Gastrocnemius medialis (tissue), 4 donors: ENCODE results near the gene DNAJC27. TPM values are rescaled to one million over a fixed set of nuclear protein-coding genes. Genes with fewer than 3 reads are reported as not detected.

Experiments used
- ATAC-seq, 2 donors: fragments of 150-250 bp; one replicate each; pipeline ENCODE4 v1.9.1; 2016
- DNase-seq, 2 donors: peaks; one replicate each; pipeline ENCODE4 v3.0.0-alpha.2; 2019
- H3K27ac ChIP-seq, 4 donors: fragments of 200-600 bp; sonication (generic); 1 replicate in 1 of 4; 2 replicates in 3 of 4; pipeline ENCODE4 v1.5.1; 2016 to 2018; ENCODE audit warnings: mild to moderate bottlenecking in 2 of 4, moderate library complexity in 1 of 4
- H3K27me3 ChIP-seq, 3 donors: fragments of 200-600 bp; sonication (generic) in 2 of 3; 1 replicate in 1 of 3; 2 replicates in 2 of 3; pipeline versions ENCODE4 v1.5.1 to v1.6.0; 2016 to 2019; ENCODE audit warnings: mild to moderate bottlenecking in 1 of 3, moderate library complexity in 1 of 3
- H3K36me3 ChIP-seq, 2 donors: fragments of 200-600 bp; sonication (generic) in 1 of 2; one replicate each; pipeline ENCODE4 v1.5.1; 2017 to 2018
- H3K4me1 ChIP-seq, 2 donors: fragments of 200-600 bp; sonication (generic) in 1 of 2; one replicate each; pipeline ENCODE4 v1.5.1; 2016 to 2017; ENCODE audit warnings: mild to moderate bottlenecking in 2 of 2
- H3K4me3 ChIP-seq, 4 donors: fragments of 200-600 bp; sonication (generic) in 3 of 4; 1 replicate in 1 of 4; 2 replicates in 3 of 4; pipeline ENCODE4 v1.5.1; 2016 to 2019; ENCODE audit warnings: mild to moderate bottlenecking in 2 of 4
- H3K9me3 ChIP-seq, 3 donors: fragments of 200-600 bp; sonication (generic) in 2 of 3; 1 replicate in 1 of 3; 2 replicates in 2 of 3; pipeline ENCODE4 v1.5.1; 2016 to 2019
- POLR2A ChIP-seq, 2 donors: fragments of 450-650 bp; IDR thresholded peaks; one replicate each; pipeline ENCODE4 v1.6.1; 2017; ENCODE audit warnings: antibody characterized with exemption in 2 of 2, mild to moderate bottlenecking in 2 of 2, moderate library complexity in 2 of 2
- in situ Hi-C, 4 donors: fragments of 200-750 bp; cut with MboI; loops; one replicate each; pipeline versions ENCODE4 v1.15.0 to v1.8.0; 2017; ENCODE audit warnings: low sequenced_read_pairs in 4 of 4
- intact Hi-C: fragments of 100-400 bp; cut with DNase I; formaldehyde crosslinking; loops from one replicate; pipeline ENCODE4 v1.15.1; 2023; ENCODE audit warnings: low total_unique reads
- total RNA-seq, 4 donors: library from RNA; depleted of rRNA; stranded (reverse); fragments of >200 nt; gene quantifications; one replicate each; pipeline versions ENCODE4 v1.1.0 to v1.2.3, GENCODE V29; 2016
- TF ChIP-seq, protein P1 (sequence below), 5 experiments: fragments of 450-650 bp in 3 of 5; fragments of 200-600 bp in 2 of 5; sonication (generic) in 2 of 5; IDR thresholded peaks in 4 of 5; conservative IDR thresholded peaks in 1 of 5; 1 replicate in 4 of 5; 2 replicates in 1 of 5; pipeline ENCODE4 v1.5.1; 2016 to 2019; ENCODE audit warnings: antibody characterized with exemption in 5 of 5, mild to moderate bottlenecking in 3 of 5, moderate library complexity in 3 of 5

DNAJC27 gene
- total RNA-seq, 4 donors from 2014 or later, result 3.0 to 11.0 (median 4.9) TPM

DNA sequence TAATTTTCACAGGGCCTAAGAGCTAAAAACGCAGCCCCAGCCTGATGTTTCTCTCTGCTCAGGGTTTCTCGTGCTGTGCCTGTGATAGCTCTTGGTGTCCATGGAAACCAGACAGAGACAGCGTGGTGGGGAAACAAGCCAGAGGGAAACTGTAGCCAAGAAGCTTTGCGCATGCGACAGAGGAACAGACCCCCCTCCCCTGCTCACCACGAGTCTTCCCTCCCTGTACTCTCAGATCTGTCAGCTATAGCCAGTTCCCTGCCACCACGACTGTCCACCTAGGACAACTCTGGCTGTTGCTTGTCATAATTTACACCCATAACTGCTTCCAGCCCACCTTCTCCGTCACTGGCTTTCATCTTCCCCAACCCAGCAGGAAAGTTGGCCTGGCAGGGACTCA, 13.2 kb upstream of the DNAJC27 start:
- TF ChIP-seq, protein P1, sequence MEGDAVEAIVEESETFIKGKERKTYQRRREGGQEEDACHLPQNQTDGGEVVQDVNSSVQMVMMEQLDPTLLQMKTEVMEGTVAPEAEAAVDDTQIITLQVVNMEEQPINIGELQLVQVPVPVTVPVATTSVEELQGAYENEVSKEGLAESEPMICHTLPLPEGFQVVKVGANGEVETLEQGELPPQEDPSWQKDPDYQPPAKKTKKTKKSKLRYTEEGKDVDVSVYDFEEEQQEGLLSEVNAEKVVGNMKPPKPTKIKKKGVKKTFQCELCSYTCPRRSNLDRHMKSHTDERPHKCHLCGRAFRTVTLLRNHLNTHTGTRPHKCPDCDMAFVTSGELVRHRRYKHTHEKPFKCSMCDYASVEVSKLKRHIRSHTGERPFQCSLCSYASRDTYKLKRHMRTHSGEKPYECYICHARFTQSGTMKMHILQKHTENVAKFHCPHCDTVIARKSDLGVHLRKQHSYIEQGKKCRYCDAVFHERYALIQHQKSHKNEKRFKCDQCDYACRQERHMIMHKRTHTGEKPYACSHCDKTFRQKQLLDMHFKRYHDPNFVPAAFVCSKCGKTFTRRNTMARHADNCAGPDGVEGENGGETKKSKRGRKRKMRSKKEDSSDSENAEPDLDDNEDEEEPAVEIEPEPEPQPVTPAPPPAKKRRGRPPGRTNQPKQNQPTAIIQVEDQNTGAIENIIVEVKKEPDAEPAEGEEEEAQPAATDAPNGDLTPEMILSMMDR (IDR thresholded peaks at IDR 0.05 in 4 of 5, conservative IDR thresholded peaks at IDR 0.05 in 1 of 5), result no peak
- TF ChIP-seq POLR2A (IDR thresholded peaks at IDR 0.05), result no peak
- Histone ChIP-seq H3K4me3 (no peak overlapping the region), H3K9me3 (no peaks in the 10 kb centered on the region), H3K4me1 (peaks cover 3 to 9% of the 10 kb centered on the region in 2 donors), H3K27me3 (no peaks in the 10 kb centered on the region), H3K36me3 (no peaks in the 10 kb centered on the region), H3K27ac (no peak overlapping the region)
- intact Hi-C loops, result no loop called here
- ATAC-seq, result no peak
- in situ Hi-C loops, result no loop called here
- DNase-seq, result no peak

GRCh38 chr2:24981411-24982136, 9.8 kb upstream of the DNAJC27 start:
- Histone ChIP-seq H3K27ac (no peak overlapping the region), H3K4me3 (no peak overlapping the region), H3K27me3 (no peaks in the 10 kb centered on the region), H3K9me3 (no peaks in the 10 kb centered on the region), H3K4me1 (peaks cover 3 to 6% of the 10 kb centered on the region in 2 donors), H3K36me3 (peaks cover 0 to 6% of the 10 kb centered on the region in 2 donors)
- TF ChIP-seq, protein P1 (IDR thresholded peaks at IDR 0.05 in 4 of 5, conservative IDR thresholded peaks at IDR 0.05 in 1 of 5), result no peak
- no peak for TF ChIP-seq POLR2A (IDR thresholded peaks at IDR 0.05)
- DNase-seq (no peak), ATAC-seq (no peak)
- intact Hi-C loops (no loop called here), in situ Hi-C loops (no loop called here)

- in situ Hi-C loops (loop anchor here (5.0 to 10.0 kb wide), 3 partner anchors 66 to 154 kb away; partner anchors contain the start of gene EFR3B (in 1 of the 4)), intact Hi-C loops (loop anchor here (5.0 to 10.0 kb wide), 3 partner anchors 216 to 571 kb away; partner anchors contain the start of gene DNMT3A)
- TF ChIP-seq, protein P1 (IDR thresholded peaks at IDR 0.05 in 4 of 5, conservative IDR thresholded peaks at IDR 0.05 in 1 of 5), result no peak
- no peak for TF ChIP-seq POLR2A (IDR thresholded peaks at IDR 0.05)
- Histone ChIP-seq H3K27ac (no peak overlapping the region), H3K4me3 (no peak overlapping the region), H3K36me3 (peaks cover 0 to 6% of the 10 kb centered on the region in 2 donors), H3K4me1 (peaks cover 2 to 7% of the 10 kb centered on the region in 2 donors), H3K27me3 (no peaks in the 10 kb centered on the region), H3K9me3 (no peaks in the 10 kb centered on the region)
- ATAC-seq (no peak), DNase-seq (no peak)
Observed at GRCh38 chr2:24978661-24979060, 6.9 kb upstream of the DNAJC27 start.

GRCh38 chr2:24977631-24978030, 5.9 kb upstream of the DNAJC27 start:
- Histone ChIP-seq H3K27me3 (no peaks in the 10 kb centered on the region), H3K4me1 (peaks cover 9 to 16% of the 10 kb centered on the region in 2 donors), H3K9me3 (no peaks in the 10 kb centered on the region), H3K36me3 (peaks cover 0 to 6% of the 10 kb centered on the region in 2 donors), H3K27ac (no peak overlapping the region), H3K4me3 (no peak overlapping the region)
- DNase-seq (no peak), ATAC-seq (no peak)
- in situ Hi-C loops (loop anchor here (5.0 to 10.0 kb wide), 3 partner anchors 67 to 155 kb away; partner anchors contain the start of gene EFR3B (in 1 of the 4)), intact Hi-C loops (loop anchor here (5.0 to 10.0 kb wide), 3 partner anchors 217 to 570 kb away; partner anchors contain the start of gene DNMT3A)
- TF ChIP-seq, protein P1 (IDR thresholded peaks at IDR 0.05 in 4 of 5, conservative IDR thresholded peaks at IDR 0.05 in 1 of 5), result no peak
